Measurements from ENCODE around the gene UQCC3. TPM values are rescaled to one million over a fixed set of nuclear protein-coding genes. Genes with fewer than 3 reads are reported as not detected.

Gene UQCC3
- total and polyA plus RNA-seq, 2 donors (not counting 3 experiments of a cell fraction or from before 2014, with no cell fraction given), result 8.6 to 15.5 TPM

DNA sequence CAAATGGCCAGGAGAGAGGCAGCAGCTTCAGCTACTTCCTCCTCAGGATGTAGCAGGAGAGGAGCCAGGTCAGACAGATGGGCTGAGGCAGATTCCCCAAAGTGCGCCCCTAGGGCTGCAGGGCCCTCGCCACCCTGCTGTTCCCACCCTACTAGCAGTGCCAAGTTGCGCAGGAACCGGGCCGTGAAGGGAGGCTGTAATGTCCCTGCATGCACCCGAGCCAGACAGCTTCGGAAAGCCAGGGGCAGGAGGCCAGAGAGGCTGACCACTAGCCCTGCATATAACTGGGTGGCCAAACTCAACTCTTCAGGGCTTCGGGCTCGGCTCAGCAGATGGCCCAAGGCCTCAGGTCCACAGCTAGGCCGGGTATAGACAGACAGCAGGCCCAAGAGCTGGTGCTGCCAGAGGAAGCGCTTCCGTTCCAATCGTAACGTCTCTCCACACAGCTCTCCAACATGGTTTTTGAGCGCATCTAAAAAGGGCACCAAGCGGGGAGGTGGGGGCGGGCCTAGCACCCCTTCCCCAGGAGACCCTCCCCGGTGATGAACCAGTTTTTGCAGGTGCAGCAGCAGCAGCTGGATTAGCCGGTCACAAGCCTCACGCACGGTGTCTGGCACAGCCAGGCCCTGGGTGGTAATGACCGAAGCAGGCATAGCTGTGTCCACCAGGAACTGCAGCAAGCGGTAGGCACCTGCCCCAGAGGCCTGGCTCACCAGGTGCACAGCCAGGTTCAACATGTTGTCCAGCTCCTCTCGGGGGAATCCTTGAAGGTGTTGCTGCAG, 23.1 kb upstream of the UQCC3 start:
- H3K36me3 ChIP-seq (ENCODE audit: control insufficient read depth in 2 of 2, extremely low read depth in 1 of 2, insufficient read depth in 2 of 2, low read length in 2 of 2), result peaks cover 11 to 25% of the 10 kb centered on the region in 2 experiments
- TF ChIP-seq MYC (IDR thresholded peaks at IDR 0.05; ENCODE audit: low read depth, low read length), result no peak
- TF ChIP-seq POLR2AphosphoS5 (IDR thresholded peaks at IDR 0.05; ENCODE audit: insufficient read depth, low read depth, low read length), result no peak
- TF ChIP-seq FOS (IDR thresholded peaks at IDR 0.05; ENCODE audit: borderline replicate concordance, insufficient read depth, low read length), result no peak
- TF ChIP-seq, protein P1, sequence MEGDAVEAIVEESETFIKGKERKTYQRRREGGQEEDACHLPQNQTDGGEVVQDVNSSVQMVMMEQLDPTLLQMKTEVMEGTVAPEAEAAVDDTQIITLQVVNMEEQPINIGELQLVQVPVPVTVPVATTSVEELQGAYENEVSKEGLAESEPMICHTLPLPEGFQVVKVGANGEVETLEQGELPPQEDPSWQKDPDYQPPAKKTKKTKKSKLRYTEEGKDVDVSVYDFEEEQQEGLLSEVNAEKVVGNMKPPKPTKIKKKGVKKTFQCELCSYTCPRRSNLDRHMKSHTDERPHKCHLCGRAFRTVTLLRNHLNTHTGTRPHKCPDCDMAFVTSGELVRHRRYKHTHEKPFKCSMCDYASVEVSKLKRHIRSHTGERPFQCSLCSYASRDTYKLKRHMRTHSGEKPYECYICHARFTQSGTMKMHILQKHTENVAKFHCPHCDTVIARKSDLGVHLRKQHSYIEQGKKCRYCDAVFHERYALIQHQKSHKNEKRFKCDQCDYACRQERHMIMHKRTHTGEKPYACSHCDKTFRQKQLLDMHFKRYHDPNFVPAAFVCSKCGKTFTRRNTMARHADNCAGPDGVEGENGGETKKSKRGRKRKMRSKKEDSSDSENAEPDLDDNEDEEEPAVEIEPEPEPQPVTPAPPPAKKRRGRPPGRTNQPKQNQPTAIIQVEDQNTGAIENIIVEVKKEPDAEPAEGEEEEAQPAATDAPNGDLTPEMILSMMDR (IDR thresholded peaks at IDR 0.05; ENCODE audit: extremely low read depth in 1 of 2, insufficient read depth in 1 of 2, low read depth in 1 of 2, low read length in 2 of 2), result no peak
- no peak for TF ChIP-seq POLR2A (IDR thresholded peaks at IDR 0.05; ENCODE audit: low read depth, low read length)
- no peak for TF ChIP-seq EZH2 (IDR thresholded peaks at IDR 0.05; ENCODE audit: borderline replicate concordance, low read depth, low read length, severe bottlenecking)
- no peak for TF ChIP-seq GATA2 (IDR thresholded peaks at IDR 0.05; ENCODE audit: insufficient read depth, insufficient read length, low read depth, low read length)
- TF ChIP-seq, protein P2, sequence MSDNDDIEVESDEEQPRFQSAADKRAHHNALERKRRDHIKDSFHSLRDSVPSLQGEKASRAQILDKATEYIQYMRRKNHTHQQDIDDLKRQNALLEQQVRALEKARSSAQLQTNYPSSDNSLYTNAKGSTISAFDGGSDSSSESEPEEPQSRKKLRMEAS (IDR thresholded peaks at IDR 0.05; ENCODE audit: insufficient read depth, insufficient read length), result no peak
- no peak for TF ChIP-seq JUN (IDR thresholded peaks at IDR 0.05; ENCODE audit: borderline replicate concordance, insufficient read depth, insufficient read length, low read depth)
- no peak overlapping the region for H3K27ac ChIP-seq (ENCODE audit: insufficient read depth, low read depth, low read length)
- H2AFZ ChIP-seq (ENCODE audit: low read depth, low read length), result no peak overlapping the region
- CTCF ChIA-PET, result interaction anchor here (0.8 to 1.9 kb wide), 3 partner anchors 46 to 224 kb away, joined by 3 to 4 read pairs (median 4); partner anchors contain the start of gene TUT1
- H3K9ac ChIP-seq (replicated peaks; ENCODE audit: extremely low read depth, insufficient read depth, low read length), result no peak overlapping the region
- DNase-seq (ENCODE audit: low read depth, low spot score), result no peak
- dilution Hi-C loops (cut with MboI; ENCODE audit: extremely low pct_ligation_motif_present, low sequenced_read_pairs), result no loop called here
- BruUV-seq (replicated peaks), result no TSS peak
- intact Hi-C loops (cut with micrococcal nuclease), result no loop called here
- no peaks in the 10 kb centered on the region for H3K9me1 ChIP-seq (replicated peaks; ENCODE audit: control insufficient read depth, extremely low read depth, insufficient read depth, low read length)
- H3K9me3 ChIP-seq (replicated peaks; ENCODE audit: control insufficient read depth, insufficient read depth, low read length), result no peaks in the 10 kb centered on the region
- FAIRE-seq, result no peak
- H3K4me3 ChIP-seq (replicated peaks in 1 of 3; ENCODE audit: insufficient read depth in 1 of 3, low read depth in 1 of 3, low read length in 3 of 3), result no peak overlapping the region
- H3K4me1 ChIP-seq (ENCODE audit: control insufficient read depth, extremely low read depth, insufficient read depth, low read length), result peaks cover 13% of the 10 kb centered on the region
- POLR2A ChIA-PET, result interaction anchor here (0.5 to 2.5 kb wide), 4 partner anchors 17 to 193 kb away, joined by 3 to 13 read pairs (median 6); partner anchors contain the start of genes C11orf98 and CSKMT
- peaks cover 46% of the 10 kb centered on the region for H3K79me2 ChIP-seq (ENCODE audit: control insufficient read depth, insufficient read depth, low read length)
- no peaks in the 10 kb centered on the region for H4K20me1 ChIP-seq (replicated peaks; ENCODE audit: control insufficient read depth, extremely low read depth, insufficient read depth, low read length)
- no peaks in the 10 kb centered on the region for H3K27me3 ChIP-seq (ENCODE audit: control insufficient read depth in 2 of 2, insufficient read depth in 2 of 2, low read length in 2 of 2)
- no peak overlapping the region for H3K4me2 ChIP-seq (ENCODE audit: insufficient read depth, low read length)

All from endothelial cell of umbilical vein (primary cell).